GM21381 (cell line): Measurements from ENCODE around the gene FER.
"Not testable (repeated sequence)": the region's sequence is repeated elsewhere in the genome, so short reads cannot be mapped to it uniquely, and the experiment has no call there.

ENCODE experiments used
- ATAC-seq: cut with Tn5 transposase; IDR thresholded peaks from one replicate; pipeline ENCODE4 v1.9.1; 2021; ENCODE audit warnings: mild to moderate bottlenecking, moderate library complexity; ENCODE audit not compliant: unreplicated experiment

FER gene

GRCh38 chr5:108946008-108946407 lies 198.3 kb downstream of the FER start:
- ATAC-seq: no peak

GRCh38 chr5:108947164-108947563 lies 199.5 kb downstream of the FER start:
- no peak for ATAC-seq

- ATAC-seq: no peak
Measured at GRCh38 chr5:108950276-108950675, 202.6 kb downstream of the FER start.

GRCh38 chr5:108953940-108954339 lies 206.2 kb downstream of the FER start:
- no peak for ATAC-seq

GRCh38 chr5:108957333-108957732 lies 209.6 kb downstream of the FER start:
- no peak for ATAC-seq

GRCh38 chr5:108966910-108967309 lies 219.2 kb downstream of the FER start:
- no peak for ATAC-seq

- no peak for ATAC-seq
Measured at GRCh38 chr5:108974594-108974993, 226.9 kb downstream of the FER start.

- ATAC-seq: no peak
Measured at GRCh38 chr5:108975697-108976096, 228.0 kb downstream of the FER start.

GRCh38 chr5:108983461-108984092 lies 235.9 kb downstream of the FER start:
- no peak for ATAC-seq

- ATAC-seq: no peak
Measured at GRCh38 chr5:108989761-108990392, 242.2 kb downstream of the FER start.

GRCh38 chr5:108992396-108993085 lies 244.8 kb downstream of the FER start:
- ATAC-seq: not testable (repeated sequence)

- ATAC-seq: not testable (repeated sequence)
Measured at GRCh38 chr5:108993440-108993839, 245.7 kb downstream of the FER start.

- ATAC-seq: no peak
Measured at GRCh38 chr5:108997720-108998119, 250.0 kb downstream of the FER start.

- no peak for ATAC-seq
Measured at GRCh38 chr5:108998216-108998615, 250.5 kb downstream of the FER start.

GRCh38 chr5:109003928-109004327 lies 256.2 kb downstream of the FER start:
- no peak for ATAC-seq

GRCh38 chr5:109005297-109006009 lies 257.8 kb downstream of the FER start:
- no peak for ATAC-seq

- no peak for ATAC-seq
Measured at GRCh38 chr5:109006129-109006528, 258.4 kb downstream of the FER start.

- ATAC-seq: peak; percentile 54
Measured at GRCh38 chr5:109016300-109016699, 268.6 kb downstream of the FER start.

- no peak for ATAC-seq
Measured at GRCh38 chr5:109022056-109022455, 274.4 kb downstream of the FER start.

GRCh38 chr5:109025729-109026128 lies 278.0 kb downstream of the FER start:
- not testable (repeated sequence) for ATAC-seq

- no peak for ATAC-seq
Measured at GRCh38 chr5:109027983-109028607, 280.4 kb downstream of the FER start.
